H9 (cell line): ENCODE measurements around the gene SEPTIN6. TPM values are rescaled to one million over a fixed set of nuclear protein-coding genes. Genes with fewer than 3 reads are reported as not detected.

Experiments
- DNase-seq: peaks from one replicate; pipeline ENCODE4 v3.0.0-alpha.2; 2017
- H2AFZ ChIP-seq: one replicate; pipeline ENCODE4 v1.6.1; 2013; ENCODE audit warnings: mild to moderate bottlenecking, low read length, control low read depth, moderate library complexity
- H2AK5ac ChIP-seq: 2 replicates; pipeline ENCODE4 v1.6.1; 2013; ENCODE audit warnings: low read length, control low read depth, mixed read lengths; ENCODE audit not compliant: insufficient read length
- H2BK120ac ChIP-seq: one replicate; pipeline ENCODE4 v1.6.1; 2013; ENCODE audit warnings: low read depth, mild to moderate bottlenecking, low read length, control low read depth, inconsistent platforms; ENCODE audit not compliant: poor library complexity, severe bottlenecking
- H2BK12ac ChIP-seq: 2 replicates; pipeline ENCODE4 v1.6.1; 2013; ENCODE audit warnings: low read length, control low read depth, mixed read lengths, low read depth; ENCODE audit not compliant: insufficient read length
- H2BK15ac ChIP-seq: 2 replicates; pipeline ENCODE4 v1.6.1; 2013; ENCODE audit warnings: low read depth, low read length, control low read depth
- H2BK20ac ChIP-seq: one replicate; pipeline ENCODE4 v1.6.1; 2013; ENCODE audit warnings: low read depth, mild to moderate bottlenecking, low read length, control low read depth, inconsistent platforms; ENCODE audit not compliant: poor library complexity, severe bottlenecking
- H2BK5ac ChIP-seq: 2 replicates; pipeline ENCODE4 v1.6.1; 2013; ENCODE audit warnings: low read length, control low read depth, mixed read lengths; ENCODE audit not compliant: insufficient read length
- H3K14ac ChIP-seq: 2 replicates; pipeline ENCODE4 v1.6.1; 2013; ENCODE audit warnings: low read length, control low read depth; ENCODE audit not compliant: insufficient read depth
- H3K18ac ChIP-seq: 2 replicates; pipeline ENCODE4 v1.6.1; 2013; ENCODE audit warnings: low read depth, mild to moderate bottlenecking, mixed read lengths, low read length, control low read depth; ENCODE audit not compliant: insufficient read length
- H3K23ac ChIP-seq: 2 replicates; pipeline ENCODE4 v1.6.1; 2013; ENCODE audit warnings: low read length, control low read depth, mixed read lengths, low read depth; ENCODE audit not compliant: insufficient read length
- H3K23me2 ChIP-seq: 2 replicates; pipeline ENCODE4 v1.6.1; 2013; ENCODE audit warnings: low read depth, mild to moderate bottlenecking, mixed read lengths, low read length, control low read depth; ENCODE audit not compliant: insufficient read length, poor library complexity, severe bottlenecking
- H3K27ac ChIP-seq: 2 replicates; pipeline ENCODE4 v1.5.1; 2013; ENCODE audit warnings: low read length, control low read depth, mixed read lengths, low read depth; ENCODE audit not compliant: insufficient read length
- H3K27me3 ChIP-seq: 2 replicates; pipeline ENCODE4 v1.6.1; 2013; ENCODE audit warnings: low read length, control low read depth, inconsistent platforms; ENCODE audit not compliant: insufficient read depth
- H3K4ac ChIP-seq: 2 replicates; pipeline ENCODE4 v1.6.1; 2013; ENCODE audit warnings: low read depth, mild to moderate bottlenecking, control low read depth, inconsistent platforms, low read length, moderate library complexity
- H3K4me1 ChIP-seq: 2 replicates; pipeline ENCODE4 v1.6.1; 2013; ENCODE audit warnings: low read length, control low read depth, inconsistent platforms; ENCODE audit not compliant: insufficient read depth
- H3K4me2 ChIP-seq: 2 replicates; pipeline ENCODE4 v1.6.1; 2013; ENCODE audit warnings: low read length, control low read depth, mixed read lengths; ENCODE audit not compliant: insufficient read length, insufficient read depth
- H3K56ac ChIP-seq: 2 replicates; pipeline ENCODE4 v1.6.1; 2013; ENCODE audit warnings: low read depth, mild to moderate bottlenecking, mixed read lengths, low read length, control low read depth; ENCODE audit not compliant: insufficient read length
- H3K79me1 ChIP-seq: 2 replicates; pipeline ENCODE4 v1.6.1; 2013; ENCODE audit warnings: low read depth, mild to moderate bottlenecking, moderate library complexity, low read length, control low read depth, inconsistent platforms; ENCODE audit not compliant: insufficient read depth, poor library complexity, severe bottlenecking
- H3K79me2 ChIP-seq: 2 replicates; pipeline ENCODE4 v1.6.1; 2013; ENCODE audit warnings: low read length, control low read depth, inconsistent platforms; ENCODE audit not compliant: insufficient read depth
- H3K9ac ChIP-seq: 2 replicates; pipeline ENCODE4 v1.6.1; 2013; ENCODE audit warnings: low read length, control low read depth, mixed read lengths; ENCODE audit not compliant: insufficient read length; ENCODE audit errors: extremely low read depth
- H3K9me3 ChIP-seq: one replicate; pipeline ENCODE4 v1.6.1; 2013; ENCODE audit warnings: low read depth, low read length, inconsistent platforms; ENCODE audit not compliant: control insufficient read depth
- H3T11ph ChIP-seq: one replicate; pipeline ENCODE4 v1.6.1; 2013; ENCODE audit warnings: mild to moderate bottlenecking, low read length, control low read depth, inconsistent platforms
- H4K20me1 ChIP-seq: one replicate; pipeline ENCODE4 v1.6.1; 2013; ENCODE audit not compliant: control insufficient read depth, insufficient read length, insufficient read depth
- H4K5ac ChIP-seq: 2 replicates; pipeline ENCODE4 v1.6.1; 2013; ENCODE audit warnings: low read depth, mild to moderate bottlenecking, mixed read lengths, low read length, control low read depth; ENCODE audit not compliant: insufficient read length
- H4K8ac ChIP-seq: replicated peaks from 2 replicates; pipeline ENCODE4 v1.6.1; 2013; ENCODE audit warnings: low read length, control low read depth, mixed read lengths, low read depth; ENCODE audit not compliant: insufficient read length
- H4K91ac ChIP-seq: 2 replicates; pipeline ENCODE4 v1.6.1; 2013; ENCODE audit warnings: low read depth, mild to moderate bottlenecking, moderate library complexity, mixed read lengths, low read length, control low read depth; ENCODE audit not compliant: insufficient read length
- H3K27ac Mint-ChIP-seq, 3 experiments: 2 replicates in 2 of 3; 3 replicates in 1 of 3; pipeline ENCODE4 v1.8.0; 2020 to 2021; ENCODE audit warnings: mixed read lengths in 3 of 3, mild to moderate bottlenecking in 1 of 3, moderate library complexity in 1 of 3
- H3K27me3 Mint-ChIP-seq: 2 replicates; pipeline ENCODE4 v1.8.0; 2021; ENCODE audit warnings: low read depth, mild to moderate bottlenecking, moderate library complexity, mixed read lengths
- H3K36me3 Mint-ChIP-seq, 3 experiments: 2 replicates in 2 of 3; 3 replicates in 1 of 3; pipeline ENCODE4 v1.8.0; 2020 to 2021; ENCODE audit warnings: low read depth in 3 of 3, mixed read lengths in 3 of 3; ENCODE audit not compliant: insufficient read depth in 1 of 3
- H3K4me1 Mint-ChIP-seq, 2 experiments: 2 replicates each; pipeline ENCODE4 v1.8.0; 2020; ENCODE audit warnings: mixed read lengths in 2 of 2
- H3K4me3 Mint-ChIP-seq, 2 experiments: 2 replicates in 1 of 2; 3 replicates in 1 of 2; pipeline ENCODE4 v1.8.0; 2020 to 2021; ENCODE audit warnings: mild to moderate bottlenecking in 2 of 2, mixed read lengths in 2 of 2, moderate library complexity in 1 of 2
- H3K9me3 Mint-ChIP-seq, 2 experiments: 2 replicates in 1 of 2; 3 replicates in 1 of 2; pipeline ENCODE4 v1.8.0; 2020; ENCODE audit warnings: mild to moderate bottlenecking in 2 of 2, mixed read lengths in 2 of 2, moderate library complexity in 1 of 2
- WGBS: extraction: QIAGEN DNeasy Blood & Tissue Kit; methylation state at CpG from one replicate; pipeline ENCODE4 v1.1.7; 2013; ENCODE audit warnings: missing lambda C conversion rate, low lambda C conversion rate, mixed read lengths; ENCODE audit not compliant: insufficient read length; ENCODE audit errors: extremely low coverage; 5-methylcytosine and 5-hydroxymethylcytosine counted together
- total RNA-seq: library from RNA; stranded (reverse); gene quantifications from 2 replicates; pipeline ENCODE4 v1.2.1, GENCODE V29; 2021
- TF ChIP-seq, protein P1 (sequence below): fragments of 200-600 bp; sonication (generic); conservative IDR thresholded peaks from 3 replicates; pipeline ENCODE4 v1.8.0; 2021; ENCODE audit warnings: antibody characterized with exemption, mild to moderate bottlenecking

The SEPTIN6 gene
- total RNA-seq, 1 experiment from 2014 or later = 23.1 TPM

DNA sequence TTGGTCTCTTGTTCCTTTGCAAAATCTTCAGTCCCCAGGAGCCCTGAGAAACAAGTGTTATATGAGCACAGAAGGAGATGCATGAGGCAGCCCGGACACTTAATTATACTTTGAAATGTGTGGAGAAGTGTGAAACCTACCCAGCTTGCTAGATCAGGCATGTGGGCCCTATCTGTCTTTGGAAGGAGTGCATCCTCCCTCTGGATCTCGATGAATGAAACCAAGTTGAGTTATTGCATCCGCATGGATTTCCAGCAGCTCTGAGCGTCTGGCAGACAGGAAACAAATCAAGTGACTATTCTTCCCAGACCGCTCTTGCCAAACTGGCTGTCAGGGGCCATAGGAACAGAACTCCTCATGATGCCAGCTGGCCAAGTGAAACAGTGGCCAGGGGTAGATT is 45.8 kb upstream of the SEPTIN6 start:
- H3K36me3 Mint-ChIP-seq = peaks cover 0 to 2% (median 0%) of the 10 kb centered on the region in 3 experiments; a peak in 1 of 7 replicates
- H3K4me1 Mint-ChIP-seq = no peaks in the 10 kb centered on the region
- Histone ChIP-seq H3K79me2 (no peaks in the 10 kb centered on the region), H2BK5ac (no peak overlapping the region), H4K20me1 (no peaks in the 10 kb centered on the region), H3K4me1 (no peaks in the 10 kb centered on the region), H2BK12ac (no peak overlapping the region), H3K9me3 (peaks cover 8% of the 10 kb centered on the region), H2BK20ac (no peak overlapping the region), H3K23me2 (no peaks in the 10 kb centered on the region), H3K23ac (no peak overlapping the region), H3T11ph (no peak overlapping the region), H2BK15ac (no peak overlapping the region), H3K56ac (no peak overlapping the region), H2AFZ (no peak overlapping the region), H2BK120ac (no peak overlapping the region), H3K9ac (no peak overlapping the region), H3K14ac (no peak overlapping the region), H4K8ac (no peak overlapping the region), H4K5ac (no peak overlapping the region), H3K27me3 (no peaks in the 10 kb centered on the region), H3K27ac (no peak overlapping the region), H3K18ac (no peak overlapping the region), H3K4ac (no peak overlapping the region), H3K79me1 (no peaks in the 10 kb centered on the region), H4K91ac (no peak overlapping the region), H3K4me2 (no peak overlapping the region), H2AK5ac (no peak overlapping the region)
- DNase-seq = no peak
- no peak overlapping the region; a peak in 1 of 5 replicates for H3K4me3 Mint-ChIP-seq
- H3K27me3 Mint-ChIP-seq = peaks cover under 1% of the 10 kb centered on the region; the same call in 1 of the 2 replicates
- H3K27ac Mint-ChIP-seq = no peak overlapping the region
- H3K9me3 Mint-ChIP-seq = peaks cover 52 to 68% of the 10 kb centered on the region in 2 experiments
- TF ChIP-seq, protein P1, sequence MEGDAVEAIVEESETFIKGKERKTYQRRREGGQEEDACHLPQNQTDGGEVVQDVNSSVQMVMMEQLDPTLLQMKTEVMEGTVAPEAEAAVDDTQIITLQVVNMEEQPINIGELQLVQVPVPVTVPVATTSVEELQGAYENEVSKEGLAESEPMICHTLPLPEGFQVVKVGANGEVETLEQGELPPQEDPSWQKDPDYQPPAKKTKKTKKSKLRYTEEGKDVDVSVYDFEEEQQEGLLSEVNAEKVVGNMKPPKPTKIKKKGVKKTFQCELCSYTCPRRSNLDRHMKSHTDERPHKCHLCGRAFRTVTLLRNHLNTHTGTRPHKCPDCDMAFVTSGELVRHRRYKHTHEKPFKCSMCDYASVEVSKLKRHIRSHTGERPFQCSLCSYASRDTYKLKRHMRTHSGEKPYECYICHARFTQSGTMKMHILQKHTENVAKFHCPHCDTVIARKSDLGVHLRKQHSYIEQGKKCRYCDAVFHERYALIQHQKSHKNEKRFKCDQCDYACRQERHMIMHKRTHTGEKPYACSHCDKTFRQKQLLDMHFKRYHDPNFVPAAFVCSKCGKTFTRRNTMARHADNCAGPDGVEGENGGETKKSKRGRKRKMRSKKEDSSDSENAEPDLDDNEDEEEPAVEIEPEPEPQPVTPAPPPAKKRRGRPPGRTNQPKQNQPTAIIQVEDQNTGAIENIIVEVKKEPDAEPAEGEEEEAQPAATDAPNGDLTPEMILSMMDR = no peak
- no CpG with 5 or more reads among the region's 5 CpGs for WGBS
